ENCODE results near the gene TSHZ3. TPM values are rescaled to one million over a fixed set of nuclear protein-coding genes. Genes with fewer than 3 reads are reported as not detected.

TSHZ3 gene
- total RNA-seq, 4 donors from 2014 or later: 2.1 to 3.2 (median 2.7) TPM

DNA sequence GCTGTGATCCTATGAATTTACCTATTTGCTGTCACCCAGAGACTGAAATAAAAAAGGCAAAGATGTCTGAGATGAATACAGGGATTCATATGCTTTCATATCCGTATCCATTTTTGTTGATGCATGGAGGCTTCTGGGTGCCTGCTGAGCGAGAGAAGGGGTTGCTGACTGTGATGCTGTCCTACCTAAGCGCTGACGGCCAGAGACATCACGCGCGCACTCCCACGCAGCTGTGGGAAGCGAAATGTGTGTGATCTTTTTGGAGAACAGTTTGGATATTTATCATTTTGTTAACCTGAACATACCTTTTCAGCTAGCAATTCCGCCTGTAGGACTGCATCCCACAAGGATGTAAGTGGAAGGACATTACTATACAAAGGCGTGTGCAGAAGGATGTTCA, 23.9 kb downstream of the TSHZ3 start:
- H3K4me1 ChIP-seq: peaks cover 3% of the 10 kb centered on the region
- no peaks in the 10 kb centered on the region for H3K9me3 ChIP-seq
- DNase-seq (ENCODE audit: low spot score in 2 of 2): no peak
- no peak for TF ChIP-seq POLR2A (IDR thresholded peaks at IDR 0.05)
- no peak for TF ChIP-seq EP300 (IDR thresholded peaks at IDR 0.05)
- TF ChIP-seq POLR2AphosphoS5 (IDR thresholded peaks at IDR 0.05): no peak
- TF ChIP-seq, protein P1, sequence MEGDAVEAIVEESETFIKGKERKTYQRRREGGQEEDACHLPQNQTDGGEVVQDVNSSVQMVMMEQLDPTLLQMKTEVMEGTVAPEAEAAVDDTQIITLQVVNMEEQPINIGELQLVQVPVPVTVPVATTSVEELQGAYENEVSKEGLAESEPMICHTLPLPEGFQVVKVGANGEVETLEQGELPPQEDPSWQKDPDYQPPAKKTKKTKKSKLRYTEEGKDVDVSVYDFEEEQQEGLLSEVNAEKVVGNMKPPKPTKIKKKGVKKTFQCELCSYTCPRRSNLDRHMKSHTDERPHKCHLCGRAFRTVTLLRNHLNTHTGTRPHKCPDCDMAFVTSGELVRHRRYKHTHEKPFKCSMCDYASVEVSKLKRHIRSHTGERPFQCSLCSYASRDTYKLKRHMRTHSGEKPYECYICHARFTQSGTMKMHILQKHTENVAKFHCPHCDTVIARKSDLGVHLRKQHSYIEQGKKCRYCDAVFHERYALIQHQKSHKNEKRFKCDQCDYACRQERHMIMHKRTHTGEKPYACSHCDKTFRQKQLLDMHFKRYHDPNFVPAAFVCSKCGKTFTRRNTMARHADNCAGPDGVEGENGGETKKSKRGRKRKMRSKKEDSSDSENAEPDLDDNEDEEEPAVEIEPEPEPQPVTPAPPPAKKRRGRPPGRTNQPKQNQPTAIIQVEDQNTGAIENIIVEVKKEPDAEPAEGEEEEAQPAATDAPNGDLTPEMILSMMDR (IDR thresholded peaks at IDR 0.05): no peak
- 96% methylated on average over 11 of the region's 11 CpGs for WGBS
- H3K36me3 ChIP-seq: no peaks in the 10 kb centered on the region
- no peak overlapping the region for H3K27ac ChIP-seq
- H3K27me3 ChIP-seq: no peaks in the 10 kb centered on the region
- H3K4me3 ChIP-seq: no peak overlapping the region

DNA sequence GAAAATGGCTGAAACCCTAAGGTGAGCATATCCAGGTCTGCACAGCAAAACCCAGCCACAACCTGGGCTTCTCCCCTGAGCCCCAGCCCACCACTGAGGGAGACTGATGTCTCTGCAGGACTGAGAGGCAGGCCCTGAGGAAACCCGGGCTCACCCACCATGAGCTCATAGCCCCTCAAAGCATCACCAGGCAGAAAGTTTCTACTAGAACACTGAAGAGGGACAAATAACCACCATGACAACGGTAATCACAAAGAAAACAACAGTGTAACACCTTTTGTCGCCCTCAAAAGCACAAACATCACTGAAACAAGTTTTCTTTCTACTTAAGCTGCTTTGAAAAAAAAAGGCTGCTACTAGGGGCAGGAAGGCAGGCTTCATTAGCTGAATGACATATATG, 29.8 kb downstream of the TSHZ3 start:
- no peak for DNase-seq (ENCODE audit: low spot score in 2 of 2)
- TF ChIP-seq POLR2AphosphoS5 (IDR thresholded peaks at IDR 0.05): no peak
- no peak for TF ChIP-seq POLR2A (IDR thresholded peaks at IDR 0.05)
- TF ChIP-seq, protein P1 (IDR thresholded peaks at IDR 0.05): no peak
- Histone ChIP-seq H3K27ac (no peak overlapping the region), H3K36me3 (no peaks in the 10 kb centered on the region), H3K27me3 (no peaks in the 10 kb centered on the region), H3K9me3 (no peaks in the 10 kb centered on the region), H3K4me1 (peaks cover 17% of the 10 kb centered on the region), H3K4me3 (no peak overlapping the region)
- WGBS: 76% methylated on average over 3 of the region's 3 CpGs

DNA sequence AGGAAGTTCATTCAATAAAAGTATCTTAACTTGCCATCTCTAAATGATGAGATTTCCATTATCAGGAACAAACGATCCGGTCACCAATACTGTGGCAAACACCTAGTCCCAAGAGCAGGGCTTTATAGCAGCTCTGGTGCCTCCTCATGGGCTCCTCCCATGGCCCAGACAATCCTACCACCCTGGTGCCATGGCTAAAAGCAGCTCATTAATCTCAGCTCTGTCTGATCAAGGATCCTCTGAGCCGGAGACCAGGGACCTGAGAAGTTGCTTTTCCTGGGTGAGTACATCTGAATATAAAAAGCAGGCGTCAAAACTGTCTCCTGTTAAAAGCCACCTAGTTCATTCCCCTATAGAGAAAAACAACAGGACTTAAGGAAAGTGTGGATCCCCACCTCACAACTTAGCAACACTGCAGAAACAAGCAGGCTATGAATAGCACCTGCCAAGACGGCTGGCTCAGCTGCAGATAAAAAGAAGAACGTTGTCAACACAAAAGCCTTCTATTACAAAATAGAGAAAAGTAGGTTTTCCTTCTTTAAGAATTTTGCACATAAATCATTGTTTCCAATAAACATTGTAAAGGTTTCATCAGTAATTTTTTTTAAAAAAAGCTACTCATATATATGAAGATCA, 30.3 kb downstream of the TSHZ3 start:
- DNase-seq (ENCODE audit: low spot score in 2 of 2): no peak
- no peak overlapping the region for H3K27ac ChIP-seq
- peaks cover 17% of the 10 kb centered on the region for H3K4me1 ChIP-seq
- H3K9me3 ChIP-seq: no peaks in the 10 kb centered on the region
- no peak overlapping the region for H3K4me3 ChIP-seq
- no peak for TF ChIP-seq EP300 (IDR thresholded peaks at IDR 0.05)
- no peak for TF ChIP-seq POLR2AphosphoS5 (IDR thresholded peaks at IDR 0.05)
- TF ChIP-seq POLR2A (IDR thresholded peaks at IDR 0.05): no peak
- TF ChIP-seq, protein P1 (IDR thresholded peaks at IDR 0.05): no peak
- 69% methylated on average over 6 of the region's 6 CpGs for WGBS
- H3K27me3 ChIP-seq: no peaks in the 10 kb centered on the region
- H3K36me3 ChIP-seq: no peaks in the 10 kb centered on the region

DNA sequence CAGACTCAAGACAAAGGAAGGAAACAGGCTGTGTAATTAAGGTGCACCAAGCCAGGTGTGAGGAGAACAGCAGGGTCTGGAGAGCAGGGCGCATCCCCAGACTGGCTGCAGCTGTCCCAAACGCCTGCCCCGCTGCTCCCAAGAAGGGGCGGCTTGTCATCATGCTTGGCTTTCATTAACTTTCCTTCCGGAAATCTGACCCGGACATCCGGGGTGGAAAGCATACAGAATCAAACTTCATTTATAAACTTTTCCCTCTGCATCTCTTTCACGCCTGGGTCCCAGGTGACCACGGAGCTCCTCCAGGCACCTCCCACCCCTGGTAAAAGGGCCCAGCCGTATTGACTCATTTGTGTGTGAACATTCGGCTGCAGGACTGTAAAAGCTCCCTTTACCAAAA, 31.7 kb downstream of the TSHZ3 start:
- Histone ChIP-seq H3K27me3 (no peaks in the 10 kb centered on the region), H3K27ac (peak overlapping the region; percentile 40), H3K4me3 (no peak overlapping the region), H3K36me3 (no peaks in the 10 kb centered on the region), H3K9me3 (no peaks in the 10 kb centered on the region), H3K4me1 (peaks cover 17% of the 10 kb centered on the region)
- 65% methylated on average over 11 of the region's 11 CpGs for WGBS
- TF ChIP-seq POLR2AphosphoS5 (IDR thresholded peaks at IDR 0.05): no peak
- no peak for TF ChIP-seq EP300 (IDR thresholded peaks at IDR 0.05)
- TF ChIP-seq POLR2A (IDR thresholded peaks at IDR 0.05): no peak
- TF ChIP-seq, protein P1 (IDR thresholded peaks at IDR 0.05): no peak
- DNase-seq (ENCODE audit: low spot score in 2 of 2): no peak

DNA sequence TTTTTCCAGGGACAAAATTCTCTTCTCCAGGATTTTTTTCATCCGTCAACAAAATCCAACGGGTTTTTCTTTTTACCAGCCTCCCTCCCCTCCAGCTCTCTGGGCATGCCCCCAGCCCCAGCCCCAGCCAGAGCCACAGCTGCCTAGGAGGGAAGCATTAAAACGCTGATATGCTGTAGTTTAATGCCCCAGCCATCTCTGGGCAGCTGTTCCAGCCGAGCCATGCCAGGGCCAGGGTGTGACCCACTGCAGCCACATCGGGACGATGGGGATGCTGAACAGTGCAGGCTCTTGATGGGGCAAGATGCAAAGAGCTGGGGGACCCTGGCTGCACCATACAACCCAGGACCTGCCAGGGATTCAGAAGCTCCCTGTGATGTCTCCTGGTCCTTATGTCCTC, 32.1 kb downstream of the TSHZ3 start:
- H3K4me3 ChIP-seq: no peak overlapping the region

More for the DNA sequence above, 32.1 kb downstream of the TSHZ3 start:
- Histone ChIP-seq H3K4me1 (peaks cover 17% of the 10 kb centered on the region), H3K9me3 (no peaks in the 10 kb centered on the region), H3K27ac (peak overlapping the region; percentile 40), H3K27me3 (no peaks in the 10 kb centered on the region), H3K36me3 (no peaks in the 10 kb centered on the region)
- no peak for TF ChIP-seq EP300 (IDR thresholded peaks at IDR 0.05)
- no peak for TF ChIP-seq POLR2A (IDR thresholded peaks at IDR 0.05)
- TF ChIP-seq, protein P1 (IDR thresholded peaks at IDR 0.05): no peak
- no peak for TF ChIP-seq POLR2AphosphoS5 (IDR thresholded peaks at IDR 0.05)
- DNase-seq (ENCODE audit: low spot score in 2 of 2): no peak
- 59% methylated on average over 4 of the region's 6 CpGs for WGBS

All from suprapubic skin (tissue), 4 donors.